A549 (cell line): Measurements from ENCODE around the gene MTX3. TPM values are rescaled to one million over a fixed set of nuclear protein-coding genes. Genes with fewer than 3 reads are reported as not detected.

Experiments used
- ATAC-seq, 2 experiments: fragments of 200-7000 bp in 1 of 2; fragments of >200 bp in 1 of 2; cut with Nextera tagmentation in 1 of 2; cut with Tn5 transposase in 1 of 2; 3 replicates each; pipeline versions ENCODE4 v1.8.0 to v1.9.1; 2018 to 2020; ENCODE audit warnings: mild to moderate bottlenecking in 1 of 2, moderate library complexity in 1 of 2
- CTCF ChIA-PET: fragments of 300-600 bp; sonication (Branson Sonifier 250); formaldehyde crosslinking; extraction: SDS; loops from one replicate; lab custom pipeline; 2021; ENCODE audit warnings: antibody characterized with exemption, inconsistent platforms; lab: Yijun Ruan, JAX
- POLR2A ChIA-PET: fragments of 350-600 bp; formaldehyde crosslinking; extraction: SDS; loops from one replicate; lab custom pipeline; 2021; ENCODE audit warnings: antibody characterized with exemption, inconsistent platforms; lab: Yijun Ruan, JAX
- DNase-seq, 2 experiments: peaks; one replicate each; pipeline versions ENCODE4 v3.0.0 to v3.0.0-alpha.2; 2011 to 2016; ENCODE audit warnings: low read depth in 1 of 2, low spot score in 1 of 2
- FAIRE-seq: peaks from 2 replicates; lab custom pipeline; 2011; peaks lifted over from hg19 to GRCh38; lab: Jason Lieb, UNC
- H3K27ac ChIP-seq, 2 experiments: fragments of >200 bp; sonication (Bioruptor Twin); formaldehyde crosslinking; 3 replicates each; pipeline ENCODE4 v1.5.1; 2016 to 2017
- H3K4me1 ChIP-seq: fragments of >200 bp; sonication (Bioruptor Twin); formaldehyde crosslinking; 3 replicates; pipeline ENCODE4 v1.6.1; 2016
- H3K4me2 ChIP-seq: fragments of >200 bp; sonication (Bioruptor Twin); formaldehyde crosslinking; 3 replicates; pipeline ENCODE4 v1.6.1; 2016
- H3K4me3 ChIP-seq: fragments of >200 bp; sonication (Bioruptor Twin); formaldehyde crosslinking; 3 replicates; pipeline ENCODE4 v1.5.1; 2016
- H3K9me3 ChIP-seq: fragments of >200 bp; sonication (Bioruptor Twin); formaldehyde crosslinking; 3 replicates; pipeline ENCODE4 v1.6.1; 2016
- BHLHE40 ChIP-seq: IDR thresholded peaks from 2 replicates; pipeline ENCODE4 v1.6.1; 2012; ENCODE audit warnings: low read depth, low read length, inconsistent platforms
- CBX2 ChIP-seq: fragments of 200-600 bp; sonication (generic); IDR thresholded peaks from 2 replicates; pipeline ENCODE4 v1.6.1; 2016; ENCODE audit warnings: low read depth, mild to moderate bottlenecking, borderline replicate concordance
- CBX8 ChIP-seq: fragments of 200-600 bp; sonication (generic); IDR thresholded peaks from 2 replicates; pipeline ENCODE4 v1.6.1; 2016
- CEBPB ChIP-seq, 2 experiments: fragments of >200 bp in 1 of 2; sonication (Bioruptor Twin) in 1 of 2; formaldehyde crosslinking in 1 of 2; IDR thresholded peaks; 2 replicates each; pipeline ENCODE4 v1.6.1; 2012 to 2016
- CHD4 ChIP-seq: fragments of 200-600 bp; sonication (generic); IDR thresholded peaks from 2 replicates; pipeline ENCODE4 v1.6.1; 2016; ENCODE audit warnings: antibody characterized with exemption, mild to moderate bottlenecking, borderline replicate concordance
- EP300 ChIP-seq, 2 experiments: fragments of >200 bp; sonication (Bioruptor Twin); formaldehyde crosslinking; IDR thresholded peaks; 2 replicates in 1 of 2; 3 replicates in 1 of 2; pipeline ENCODE4 v1.6.1; 2016 to 2017
- FOSB ChIP-seq: fragments of 250-450 bp; sonication (Bioruptor Pico); IDR thresholded peaks from 2 replicates; pipeline ENCODE4 v1.5.0; 2020; ENCODE audit warnings: mild to moderate bottlenecking, moderate library complexity
- FOXS1 ChIP-seq: fragments of 250-450 bp; sonication (Bioruptor Pico); IDR thresholded peaks from 2 replicates; pipeline ENCODE4 v1.5.0; 2020; ENCODE audit warnings: mild to moderate bottlenecking, moderate library complexity
- HDAC2 ChIP-seq: fragments of 200-600 bp; sonication (generic); IDR thresholded peaks from 2 replicates; pipeline ENCODE4 v1.6.1; 2016
- HES2 ChIP-seq: fragments of >200 bp; sonication (Bioruptor Twin); formaldehyde crosslinking; IDR thresholded peaks from 2 replicates; pipeline ENCODE4 v1.6.1; 2016
- HEYL ChIP-seq: fragments of 250-450 bp; sonication (Bioruptor Pico); IDR thresholded peaks from 2 replicates; pipeline ENCODE4 v1.8.0; 2021; ENCODE audit warnings: mild to moderate bottlenecking, moderate library complexity
- HOXA7 ChIP-seq: fragments of 250-450 bp; sonication (Bioruptor Pico); IDR thresholded peaks from 2 replicates; pipeline ENCODE4 v1.5.0; 2020; ENCODE audit warnings: mild to moderate bottlenecking, moderate library complexity
- JUNB ChIP-seq: fragments of >200 bp; sonication (Bioruptor Twin); formaldehyde crosslinking; IDR thresholded peaks from 2 replicates; pipeline ENCODE4 v1.6.1; 2016
- MAFK ChIP-seq: fragments of 450-650 bp; IDR thresholded peaks from 2 replicates; pipeline ENCODE4 v1.6.1; 2014; ENCODE audit not compliant: partially characterized antibody
- MAZ ChIP-seq: fragments of 150-350 bp; IDR thresholded peaks from 2 replicates; pipeline ENCODE4 v1.6.1; 2014; ENCODE audit warnings: antibody characterized with exemption, low read depth, low read length, borderline replicate concordance
- RFX5 ChIP-seq: fragments of 450-650 bp; IDR thresholded peaks from 2 replicates; pipeline ENCODE4 v1.7.1; 2014; ENCODE audit warnings: antibody characterized with exemption, mild to moderate bottlenecking, moderate library complexity
- RNF2 ChIP-seq: fragments of 200-600 bp; sonication (generic); IDR thresholded peaks from 2 replicates; pipeline ENCODE4 v1.6.1; 2016; ENCODE audit warnings: low read depth, mild to moderate bottlenecking, antibody characterized with exemption, moderate library complexity, borderline replicate concordance
- SMC3 ChIP-seq: fragments of >200 bp; sonication (Bioruptor Twin); formaldehyde crosslinking; IDR thresholded peaks from 3 replicates; pipeline ENCODE4 v1.6.1; 2018; ENCODE audit warnings: inconsistent platforms
- SREBF2 ChIP-seq: fragments of 450-650 bp; IDR thresholded peaks from 2 replicates; pipeline ENCODE4 v1.6.1; 2014; ENCODE audit warnings: mild to moderate bottlenecking, moderate library complexity
- TFCP2L1 ChIP-seq: fragments of 250-450 bp; sonication (Bioruptor Pico); IDR thresholded peaks from 2 replicates; pipeline ENCODE4 v1.5.0; 2021; ENCODE audit warnings: mild to moderate bottlenecking
- USF2 ChIP-seq: fragments of 450-650 bp; IDR thresholded peaks from 2 replicates; pipeline ENCODE4 v1.6.1; 2014; ENCODE audit warnings: antibody characterized with exemption
- ZFP36 ChIP-seq: fragments of 450-650 bp; IDR thresholded peaks from 2 replicates; pipeline ENCODE4 v1.6.1; 2014; ENCODE audit warnings: borderline replicate concordance; ENCODE audit not compliant: partially characterized antibody
- ZNF302 ChIP-seq: fragments of 250-450 bp; sonication (Bioruptor Pico); IDR thresholded peaks from 2 replicates; pipeline ENCODE4 v1.9.0; 2021; ENCODE audit warnings: inconsistent platforms, mild to moderate bottlenecking, moderate library complexity
- ZSCAN20 ChIP-seq: fragments of 250-450 bp; sonication (Bioruptor Pico); IDR thresholded peaks from 2 replicates; pipeline ENCODE4 v1.8.0; 2022; ENCODE audit warnings: mild to moderate bottlenecking, moderate library complexity
- WGBS: methylation state at CpG from one replicate; pipeline ENCODE4 v1.1.6; 2017; ENCODE audit errors: missing lambda C conversion rate; 5-methylcytosine and 5-hydroxymethylcytosine counted together
- polyA plus RNA-seq, 4 experiments: library from polyadenylated mRNA; depleted of rRNA in 3 of 4; stranded (reverse); fragments of >200 nt; fragmentation: RNase III in 1 of 4; extraction: RNeasy Plus Mini Kit Qiagen cat#74134 plus additional on column Dnase treatment in 1 of 4; gene quantifications; 2 replicates in 3 of 4; 3 replicates in 1 of 4; pipeline ENCODE4 v1.2.3, GENCODE V29; 2011 to 2017
- TF ChIP-seq, protein P1 (sequence below): fragments of 250-450 bp; sonication (Bioruptor Pico); IDR thresholded peaks from 2 replicates; pipeline ENCODE4 v1.5.0; 2020; ENCODE audit warnings: low read depth, mild to moderate bottlenecking, moderate library complexity

The MTX3 gene
- polyA plus RNA-seq, 2 of the 4 experiments (the other 2 are of a cell fraction), result 7.4 to 19.1 TPM

DNA sequence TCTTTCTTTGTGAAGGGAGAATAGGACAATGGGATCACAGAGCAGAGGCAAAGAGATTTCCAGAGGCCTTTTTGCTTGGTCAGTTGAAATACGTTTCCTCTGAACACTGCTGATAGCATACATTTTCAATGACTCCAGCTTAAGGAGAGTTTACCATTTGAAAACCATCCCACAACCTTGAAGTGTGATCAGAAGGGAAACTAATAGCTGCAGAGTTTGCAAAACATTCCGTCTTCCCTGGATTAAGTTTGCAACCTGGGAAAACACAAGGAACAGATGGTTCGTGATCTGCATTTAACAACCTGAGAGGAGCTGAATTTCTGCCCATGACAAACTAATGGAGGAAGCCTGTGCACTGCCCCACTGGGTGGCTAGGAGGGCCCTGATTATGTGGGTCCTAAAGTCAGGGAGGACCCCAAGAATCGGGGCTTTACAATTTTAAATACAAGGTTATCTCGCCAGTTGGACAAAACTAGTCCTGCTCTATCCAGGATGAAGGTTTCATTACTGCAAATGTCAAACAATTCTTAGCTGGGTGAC, 35.6 kb downstream of the MTX3 start:
- Histone ChIP-seq H3K27ac (no peak overlapping the region), H3K4me3 (no peak overlapping the region)
- FAIRE-seq, result no peak
- TF ChIP-seq ZFP36, result no peak
- no peak for TF ChIP-seq SREBF2
- TF ChIP-seq RFX5, result no peak
- TF ChIP-seq, protein P1, sequence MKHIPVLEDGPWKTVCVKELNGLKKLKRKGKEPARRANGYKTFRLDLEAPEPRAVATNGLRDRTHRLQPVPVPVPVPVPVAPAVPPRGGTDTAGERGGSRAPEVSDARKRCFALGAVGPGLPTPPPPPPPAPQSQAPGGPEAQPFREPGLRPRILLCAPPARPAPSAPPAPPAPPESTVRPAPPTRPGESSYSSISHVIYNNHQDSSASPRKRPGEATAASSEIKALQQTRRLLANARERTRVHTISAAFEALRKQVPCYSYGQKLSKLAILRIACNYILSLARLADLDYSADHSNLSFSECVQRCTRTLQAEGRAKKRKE (CRISPR knock-in tag), result no peak
- no peak for TF ChIP-seq ZSCAN20
- no peak for TF ChIP-seq JUNB
- TF ChIP-seq, all 56 proteins: peak for 0
- Histone ChIP-seq H3K4me2 (no peak overlapping the region), H3K4me1 (no peaks in the 10 kb centered on the region), H3K9me3 (no peaks in the 10 kb centered on the region)
- DNase-seq (no peak), ATAC-seq (no peak)
- CTCF ChIA-PET, result no interaction called here
- POLR2A ChIA-PET, result no interaction called here
- WGBS, result 59% methylated on average over 5 of the region's 5 CpGs

DNA sequence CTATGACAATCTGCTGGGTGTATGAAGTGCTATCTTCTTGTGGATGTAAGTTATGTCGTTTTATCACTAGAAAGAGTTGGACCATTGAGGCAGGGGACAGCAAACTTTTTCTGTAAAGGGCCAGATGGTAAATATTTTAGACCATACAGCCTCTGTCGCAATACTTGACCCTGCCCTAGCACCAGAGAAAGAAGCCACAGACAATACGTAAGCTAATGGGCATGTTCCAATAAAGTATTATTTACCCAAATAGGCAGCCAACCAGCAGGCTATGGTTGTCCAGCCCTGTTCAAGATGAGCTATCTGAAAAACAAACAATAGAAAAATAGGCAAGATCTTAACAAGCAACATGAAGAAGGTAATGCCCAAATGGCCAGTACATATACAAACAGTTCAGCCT, 36.4 kb downstream of the MTX3 start:
- H3K27ac ChIP-seq, result no peak overlapping the region
- CTCF ChIA-PET, result no interaction called here
- WGBS, result 58% methylated on average over 3 of the region's 3 CpGs
- no peak for ATAC-seq
- TF ChIP-seq HDAC2, result no peak
- TF ChIP-seq CEBPB (IDR thresholded peaks at IDR 0.05), result 0 out of 4 replicates have a peak, but pooled peaks of 1 of the 2 experiments have one; percentile 17
- TF ChIP-seq, protein P1 (CRISPR knock-in tag), result no peak
- TF ChIP-seq HOXA7 (CRISPR knock-in tag), result no peak
- no peak for TF ChIP-seq JUNB
- TF ChIP-seq TFCP2L1 (CRISPR knock-in tag), result no peak
- TF ChIP-seq EP300 (IDR thresholded peaks at IDR 0.05), result no peak
- TF ChIP-seq HES2, result no peak
- TF ChIP-seq, all 56 proteins: peak for 1
- FAIRE-seq (no peak), DNase-seq (no peak)
- POLR2A ChIA-PET, result no interaction called here
- Histone ChIP-seq H3K4me3 (no peak overlapping the region), H3K4me2 (no peak overlapping the region), H3K4me1 (no peaks in the 10 kb centered on the region), H3K9me3 (no peaks in the 10 kb centered on the region)

GRCh38 chr5:79947567-79947966, 43.5 kb downstream of the MTX3 start:
- POLR2A ChIA-PET, result no interaction called here
- Histone ChIP-seq H3K27ac (no peak overlapping the region), H3K4me1 (no peaks in the 10 kb centered on the region), H3K9me3 (no peaks in the 10 kb centered on the region)
- no peak for FAIRE-seq
- DNase-seq, result no peak
- TF ChIP-seq MAFK (peak; percentile 18), BHLHE40 (no peak)
- TF ChIP-seq, protein P1 (CRISPR knock-in tag), result no peak
- TF ChIP-seq, all 56 proteins: peak for 1
- no peak overlapping the region for H3K4me3 ChIP-seq
- CTCF ChIA-PET, result interaction anchor here (1.1 kb wide), 1 partner anchor 69 kb away, joined by 3 read pairs; no protein-coding TSS in a partner anchor
- H3K4me2 ChIP-seq, result no peak overlapping the region
- no peak for ATAC-seq
- 5% methylated on average over 3 of the region's 3 CpGs for WGBS

DNA sequence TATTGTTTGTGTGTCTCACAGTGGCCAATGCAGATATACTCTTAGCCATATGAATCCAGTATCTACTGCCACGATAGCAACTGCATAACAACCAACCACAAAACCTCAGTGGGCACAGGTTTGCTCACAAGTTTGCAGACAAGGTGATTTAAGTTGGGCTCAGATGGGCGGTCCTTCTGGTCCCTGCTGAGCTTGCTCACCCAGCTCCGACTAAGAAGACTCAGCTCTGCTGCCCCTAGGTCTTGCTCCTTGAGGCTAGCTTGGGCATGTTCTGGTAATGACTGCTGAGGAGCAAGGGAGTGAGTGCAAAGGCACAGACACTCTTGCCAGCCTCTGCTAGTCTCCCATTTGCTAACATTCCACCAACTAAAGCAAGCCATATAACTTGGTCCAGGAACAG, 52.6 kb downstream of the MTX3 start:
- no peak for FAIRE-seq
- 43% methylated on average over 3 of the region's 3 CpGs for WGBS
- DNase-seq, result no peak
- Histone ChIP-seq H3K4me3 (no peak overlapping the region), H3K4me2 (no peak overlapping the region), H3K9me3 (0 out of 3 replicates have a peak, but pooled peaks cover 3% of the 10 kb centered on the region), H3K4me1 (no peaks in the 10 kb centered on the region), H3K27ac (no peak overlapping the region)
- ChIA-PET CTCF (interaction anchor here (0.6 to 0.7 kb wide), 2 partner anchors 282 to 1830 kb away, joined by 3 to 4 read pairs; no protein-coding TSS in a partner anchor), POLR2A (no interaction called here)
- no peak for ATAC-seq
- TF ChIP-seq FOXS1 (no peak), ZNF302 (CRISPR knock-in tag) (no peak), SMC3 (no peak), MAZ (no peak), USF2 (no peak), RFX5 (no peak), CBX2 (no peak), RNF2 (no peak), HEYL (no peak), BHLHE40 (no peak), SREBF2 (no peak), FOSB (CRISPR knock-in tag) (no peak), CHD4 (no peak), CBX8 (no peak)
- TF ChIP-seq, protein P1 (CRISPR knock-in tag), result no peak
